ENCODE data around the gene NME5.

DNA sequence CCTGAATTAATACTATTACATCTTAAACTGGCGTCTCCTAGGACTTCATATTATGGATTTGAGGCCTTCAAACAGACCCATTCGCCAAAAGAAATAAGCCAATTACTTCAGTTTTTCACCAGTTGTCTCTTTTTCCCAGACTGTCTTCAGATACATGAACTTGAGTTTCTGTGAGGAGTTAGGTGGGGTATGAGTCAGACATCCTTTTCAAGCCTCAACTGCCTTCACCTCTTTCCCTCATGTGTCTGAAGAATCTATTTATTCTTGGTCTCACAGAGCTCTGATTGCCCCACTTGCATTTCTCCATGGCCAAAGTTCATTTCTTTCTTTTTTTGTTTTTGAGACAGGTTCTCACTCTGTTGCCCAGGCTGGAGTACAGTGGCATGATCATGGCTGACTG is 42.9 kb downstream of the NME5 start:
- TF ChIP-seq POLR2AphosphoS5 (IDR thresholded peaks at IDR 0.05; ENCODE audit: low read depth, low read length) (no peak), ZNF274 (IDR thresholded peaks at IDR 0.05; ENCODE audit: low read depth, low read length) (no peak), RAD21 (IDR thresholded peaks at IDR 0.05; ENCODE audit: low read depth) (no peak), EZH2 (IDR thresholded peaks at IDR 0.05) (no peak), POLR2A (IDR thresholded peaks at IDR 0.05; ENCODE audit: borderline replicate concordance, extremely low read depth, insufficient read depth, insufficient read length) (no peak), ZFX (IDR thresholded peaks at IDR 0.05) (no peak), FOSL1 (IDR thresholded peaks at IDR 0.05; ENCODE audit: low read depth) (no peak), CEBPB (IDR thresholded peaks at IDR 0.05; ENCODE audit: low read depth) (no peak), SRF (IDR thresholded peaks at IDR 0.05; ENCODE audit: low read depth) (no peak), EZH2phosphoT487 (IDR thresholded peaks at IDR 0.05; ENCODE audit: borderline replicate concordance) (no peak)
- TF ChIP-seq, protein P1, sequence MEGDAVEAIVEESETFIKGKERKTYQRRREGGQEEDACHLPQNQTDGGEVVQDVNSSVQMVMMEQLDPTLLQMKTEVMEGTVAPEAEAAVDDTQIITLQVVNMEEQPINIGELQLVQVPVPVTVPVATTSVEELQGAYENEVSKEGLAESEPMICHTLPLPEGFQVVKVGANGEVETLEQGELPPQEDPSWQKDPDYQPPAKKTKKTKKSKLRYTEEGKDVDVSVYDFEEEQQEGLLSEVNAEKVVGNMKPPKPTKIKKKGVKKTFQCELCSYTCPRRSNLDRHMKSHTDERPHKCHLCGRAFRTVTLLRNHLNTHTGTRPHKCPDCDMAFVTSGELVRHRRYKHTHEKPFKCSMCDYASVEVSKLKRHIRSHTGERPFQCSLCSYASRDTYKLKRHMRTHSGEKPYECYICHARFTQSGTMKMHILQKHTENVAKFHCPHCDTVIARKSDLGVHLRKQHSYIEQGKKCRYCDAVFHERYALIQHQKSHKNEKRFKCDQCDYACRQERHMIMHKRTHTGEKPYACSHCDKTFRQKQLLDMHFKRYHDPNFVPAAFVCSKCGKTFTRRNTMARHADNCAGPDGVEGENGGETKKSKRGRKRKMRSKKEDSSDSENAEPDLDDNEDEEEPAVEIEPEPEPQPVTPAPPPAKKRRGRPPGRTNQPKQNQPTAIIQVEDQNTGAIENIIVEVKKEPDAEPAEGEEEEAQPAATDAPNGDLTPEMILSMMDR (IDR thresholded peaks at IDR 0.05 in 2 of 3, conservative IDR thresholded peaks at IDR 0.05 in 1 of 3; ENCODE audit: borderline replicate concordance in 1 of 3, insufficient read depth in 1 of 3, low read depth in 2 of 3, low read length in 2 of 3), result no peak
- TF ChIP-seq, protein P2, sequence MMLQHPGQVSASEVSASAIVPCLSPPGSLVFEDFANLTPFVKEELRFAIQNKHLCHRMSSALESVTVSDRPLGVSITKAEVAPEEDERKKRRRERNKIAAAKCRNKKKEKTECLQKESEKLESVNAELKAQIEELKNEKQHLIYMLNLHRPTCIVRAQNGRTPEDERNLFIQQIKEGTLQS (IDR thresholded peaks at IDR 0.05), result no peak
- TF ChIP-seq, protein P3, sequence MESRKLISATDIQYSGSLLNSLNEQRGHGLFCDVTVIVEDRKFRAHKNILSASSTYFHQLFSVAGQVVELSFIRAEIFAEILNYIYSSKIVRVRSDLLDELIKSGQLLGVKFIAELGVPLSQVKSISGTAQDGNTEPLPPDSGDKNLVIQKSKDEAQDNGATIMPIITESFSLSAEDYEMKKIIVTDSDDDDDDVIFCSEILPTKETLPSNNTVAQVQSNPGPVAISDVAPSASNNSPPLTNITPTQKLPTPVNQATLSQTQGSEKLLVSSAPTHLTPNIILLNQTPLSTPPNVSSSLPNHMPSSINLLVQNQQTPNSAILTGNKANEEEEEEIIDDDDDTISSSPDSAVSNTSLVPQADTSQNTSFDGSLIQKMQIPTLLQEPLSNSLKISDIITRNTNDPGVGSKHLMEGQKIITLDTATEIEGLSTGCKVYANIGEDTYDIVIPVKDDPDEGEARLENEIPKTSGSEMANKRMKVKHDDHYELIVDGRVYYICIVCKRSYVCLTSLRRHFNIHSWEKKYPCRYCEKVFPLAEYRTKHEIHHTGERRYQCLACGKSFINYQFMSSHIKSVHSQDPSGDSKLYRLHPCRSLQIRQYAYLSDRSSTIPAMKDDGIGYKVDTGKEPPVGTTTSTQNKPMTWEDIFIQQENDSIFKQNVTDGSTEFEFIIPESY (IDR thresholded peaks at IDR 0.05; ENCODE audit: extremely low read depth, insufficient replicate concordance, low read length), result no peak
- TF ChIP-seq, protein P4, sequence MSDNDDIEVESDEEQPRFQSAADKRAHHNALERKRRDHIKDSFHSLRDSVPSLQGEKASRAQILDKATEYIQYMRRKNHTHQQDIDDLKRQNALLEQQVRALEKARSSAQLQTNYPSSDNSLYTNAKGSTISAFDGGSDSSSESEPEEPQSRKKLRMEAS (IDR thresholded peaks at IDR 0.05), result no peak

All from HCT116 (cell line).